Fibroblast of lung (primary cell): ENCODE measurements around the gene AP2A2.

Experiments
- EZH2 ChIP-seq: IDR thresholded peaks from 2 replicates; pipeline ENCODE4 v1.5.1; 2012; ENCODE audit warnings: low read length, control low read depth, mild to moderate bottlenecking; ENCODE audit errors: missing control alignments
- TF ChIP-seq, protein P1 (sequence below), 2 donors: IDR thresholded peaks in 1 of 2; conservative IDR thresholded peaks in 1 of 2; 1 replicate in 1 of 2; 2 replicates in 1 of 2; pipeline ENCODE4 v1.5.1; 2011 to 2012; ENCODE audit warnings: low read length in 2 of 2, control low read depth in 1 of 2, inconsistent platforms in 1 of 2, low read depth in 1 of 2, mild to moderate bottlenecking in 1 of 2

DNA sequence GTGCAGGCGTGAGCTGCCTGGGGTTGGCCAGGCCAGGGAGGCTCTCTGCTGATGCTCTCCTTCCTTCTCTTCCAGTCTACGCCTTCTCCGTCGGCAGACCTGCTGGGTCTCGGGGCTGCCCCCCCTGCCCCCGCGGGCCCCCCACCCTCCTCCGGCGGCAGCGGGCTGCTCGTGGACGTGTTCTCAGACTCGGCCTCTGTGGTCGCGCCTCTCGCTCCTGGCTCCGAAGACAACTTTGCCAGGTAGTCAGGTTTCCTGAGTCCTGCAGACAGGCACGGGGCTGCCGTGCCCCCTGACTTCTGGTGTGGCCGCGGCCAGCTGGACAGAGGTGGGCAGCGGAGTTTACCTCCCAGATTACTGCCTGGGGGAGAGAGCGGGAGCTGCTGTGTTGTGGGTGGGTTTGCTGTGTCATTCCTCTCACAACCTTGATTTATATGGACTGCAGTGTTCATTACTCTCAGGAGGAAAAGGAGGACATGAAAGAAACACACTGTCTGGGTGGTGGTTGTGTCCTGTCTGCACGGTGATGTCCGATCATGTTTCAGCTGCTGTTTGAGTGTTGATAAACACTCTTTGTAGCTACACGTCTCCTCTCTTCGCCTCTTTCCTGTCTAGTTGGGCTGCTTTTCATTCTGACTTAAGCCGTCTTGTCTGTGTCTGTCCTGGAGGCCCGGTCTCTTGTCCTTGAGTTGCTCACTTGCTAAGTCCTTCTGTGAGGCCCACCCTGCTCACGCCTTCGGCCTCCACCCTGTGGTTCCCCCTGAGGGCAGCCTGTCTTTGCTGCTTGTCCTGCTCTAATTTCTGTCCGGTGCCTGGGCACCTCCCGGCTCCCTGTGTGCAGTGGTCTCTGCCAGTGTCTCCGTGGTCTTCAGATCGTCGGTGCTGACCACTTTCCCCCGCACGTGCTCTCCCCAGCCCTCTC lies 74.9 kb downstream of the AP2A2 start:
- TF ChIP-seq, protein P1, sequence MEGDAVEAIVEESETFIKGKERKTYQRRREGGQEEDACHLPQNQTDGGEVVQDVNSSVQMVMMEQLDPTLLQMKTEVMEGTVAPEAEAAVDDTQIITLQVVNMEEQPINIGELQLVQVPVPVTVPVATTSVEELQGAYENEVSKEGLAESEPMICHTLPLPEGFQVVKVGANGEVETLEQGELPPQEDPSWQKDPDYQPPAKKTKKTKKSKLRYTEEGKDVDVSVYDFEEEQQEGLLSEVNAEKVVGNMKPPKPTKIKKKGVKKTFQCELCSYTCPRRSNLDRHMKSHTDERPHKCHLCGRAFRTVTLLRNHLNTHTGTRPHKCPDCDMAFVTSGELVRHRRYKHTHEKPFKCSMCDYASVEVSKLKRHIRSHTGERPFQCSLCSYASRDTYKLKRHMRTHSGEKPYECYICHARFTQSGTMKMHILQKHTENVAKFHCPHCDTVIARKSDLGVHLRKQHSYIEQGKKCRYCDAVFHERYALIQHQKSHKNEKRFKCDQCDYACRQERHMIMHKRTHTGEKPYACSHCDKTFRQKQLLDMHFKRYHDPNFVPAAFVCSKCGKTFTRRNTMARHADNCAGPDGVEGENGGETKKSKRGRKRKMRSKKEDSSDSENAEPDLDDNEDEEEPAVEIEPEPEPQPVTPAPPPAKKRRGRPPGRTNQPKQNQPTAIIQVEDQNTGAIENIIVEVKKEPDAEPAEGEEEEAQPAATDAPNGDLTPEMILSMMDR (conservative IDR thresholded peaks at IDR 0.05 in 1 of 2, IDR thresholded peaks at IDR 0.05 in 1 of 2; ENCODE audit: low read depth in 1 of 2, low read length in 2 of 2), result no peak
- no peak for TF ChIP-seq EZH2
